Activated B cell treated with CpG ODN at 0.5 μM for 24 hours (primary cell): Measurements from ENCODE around the gene SAMD13. TPM values are rescaled to one million over a fixed set of nuclear protein-coding genes. Genes with fewer than 3 reads are reported as not detected.
A peak's percentile ranks its signal among the peaks of the same experiment; 100 is the strongest.

Experiments
- ATAC-seq: fragments of 200-7000 bp; cut with Tn5 transposase; one replicate; pipeline ENCODE4 v1.10.0; 2021; ENCODE audit warnings: low read depth, mild to moderate bottlenecking, moderate library complexity
- CTCF ChIA-PET: fragments of 350-600 bp; sonication (Branson Sonifier 250); formaldehyde crosslinking; loops from one replicate; lab custom pipeline; 2021; ENCODE audit warnings: antibody characterized with exemption; lab: Charles Lee
- POLR2A ChIA-PET: fragments of 350-600 bp; sonication (Branson Sonifier 250); formaldehyde crosslinking; loops from one replicate; lab custom pipeline; 2021; ENCODE audit warnings: antibody characterized with exemption; lab: Charles Lee
- DNase-seq: peaks from one replicate; pipeline ENCODE4 v3.0.0; 2022
- H3K27ac Mint-ChIP-seq: one replicate; pipeline ENCODE4 v1.8.0; 2020; ENCODE audit warnings: mixed read lengths
- H3K27me3 Mint-ChIP-seq: one replicate; pipeline ENCODE4 v1.8.0; 2021; ENCODE audit warnings: mixed read lengths
- H3K36me3 Mint-ChIP-seq: one replicate; pipeline ENCODE4 v1.8.0; 2021; ENCODE audit warnings: low read depth, mixed read lengths
- H3K4me1 Mint-ChIP-seq: one replicate; pipeline ENCODE4 v1.8.0; 2021; ENCODE audit warnings: mixed read lengths
- H3K4me3 Mint-ChIP-seq: one replicate; pipeline ENCODE4 v1.8.0; 2020; ENCODE audit warnings: mild to moderate bottlenecking, mixed read lengths
- H3K9me3 Mint-ChIP-seq: one replicate; pipeline ENCODE4 v1.8.0; 2020; ENCODE audit warnings: mixed read lengths
- intact Hi-C: fragments of 100-400 bp; cut with micrococcal nuclease; formaldehyde crosslinking; loops from one replicate; pipeline ENCODE4 v1.15.1; 2024
- total RNA-seq: library from RNA; stranded (reverse); gene quantifications from 2 replicates; pipeline ENCODE4 v1.2.3, GENCODE V29; 2022
- TF ChIP-seq, protein P1 (sequence below): fragments of 200-600 bp; IDR thresholded peaks from one replicate; pipeline ENCODE4 v1.8.0; 2022; ENCODE audit warnings: antibody characterized with exemption, mild to moderate bottlenecking

The SAMD13 gene
- total RNA-seq, 1 donor from 2014 or later: 0.18 TPM

DNA sequence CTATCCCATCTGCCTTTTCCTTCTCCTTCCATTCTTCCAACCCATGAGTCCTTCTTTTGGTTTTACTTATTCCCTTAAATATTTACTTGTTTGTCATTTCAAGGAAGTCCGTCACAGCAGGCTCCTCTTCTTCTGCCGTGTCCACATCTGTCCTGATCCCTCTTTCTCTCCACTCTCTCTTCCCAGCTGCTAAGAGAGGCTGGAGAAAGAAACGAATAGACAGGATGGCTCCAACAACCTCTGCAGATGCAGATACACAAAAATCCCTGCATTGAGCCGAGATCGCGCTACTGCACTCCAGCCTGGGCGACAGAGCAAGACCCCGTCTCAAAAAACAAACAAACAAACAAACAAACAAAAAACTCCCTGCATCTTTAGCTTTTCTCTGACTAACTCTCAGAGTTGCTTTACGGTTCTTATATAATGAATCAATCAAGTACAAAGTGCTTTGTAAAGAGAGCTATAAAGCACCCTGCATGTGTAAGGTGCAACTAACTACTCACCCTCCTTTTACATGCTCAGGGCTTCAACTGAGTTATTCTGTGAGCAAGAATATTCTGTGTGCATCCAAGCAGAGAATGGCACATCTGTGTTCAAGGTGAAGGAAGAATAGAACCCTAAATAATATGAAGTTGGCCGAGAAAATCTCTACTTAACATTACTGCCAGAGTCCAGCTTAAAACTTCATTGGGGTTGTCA lies 3.8 kb upstream of the SAMD13 start:
- H3K27ac Mint-ChIP-seq: no peak overlapping the region
- H3K36me3 Mint-ChIP-seq: peaks cover 2% of the 10 kb centered on the region
- intact Hi-C loops: loop anchor here (1.0 to 10.0 kb wide), 7 partner anchors 26 to 977 kb away; partner anchors contain the start of genes BCL10, PRKACB, RPF1 and SSX2IP
- ChIA-PET CTCF (no interaction called here), POLR2A (interaction anchor here (0.7 to 2.5 kb wide), 6 partner anchors 130 to 285 kb away, joined by 3 to 14 read pairs (median 4); partner anchors contain the start of gene PRKACB)
- H3K4me1 Mint-ChIP-seq: peaks cover 28% of the 10 kb centered on the region
- H3K9me3 Mint-ChIP-seq: peaks cover 5% of the 10 kb centered on the region
- ATAC-seq (no peak), DNase-seq (no peak)
- TF ChIP-seq, protein P1, sequence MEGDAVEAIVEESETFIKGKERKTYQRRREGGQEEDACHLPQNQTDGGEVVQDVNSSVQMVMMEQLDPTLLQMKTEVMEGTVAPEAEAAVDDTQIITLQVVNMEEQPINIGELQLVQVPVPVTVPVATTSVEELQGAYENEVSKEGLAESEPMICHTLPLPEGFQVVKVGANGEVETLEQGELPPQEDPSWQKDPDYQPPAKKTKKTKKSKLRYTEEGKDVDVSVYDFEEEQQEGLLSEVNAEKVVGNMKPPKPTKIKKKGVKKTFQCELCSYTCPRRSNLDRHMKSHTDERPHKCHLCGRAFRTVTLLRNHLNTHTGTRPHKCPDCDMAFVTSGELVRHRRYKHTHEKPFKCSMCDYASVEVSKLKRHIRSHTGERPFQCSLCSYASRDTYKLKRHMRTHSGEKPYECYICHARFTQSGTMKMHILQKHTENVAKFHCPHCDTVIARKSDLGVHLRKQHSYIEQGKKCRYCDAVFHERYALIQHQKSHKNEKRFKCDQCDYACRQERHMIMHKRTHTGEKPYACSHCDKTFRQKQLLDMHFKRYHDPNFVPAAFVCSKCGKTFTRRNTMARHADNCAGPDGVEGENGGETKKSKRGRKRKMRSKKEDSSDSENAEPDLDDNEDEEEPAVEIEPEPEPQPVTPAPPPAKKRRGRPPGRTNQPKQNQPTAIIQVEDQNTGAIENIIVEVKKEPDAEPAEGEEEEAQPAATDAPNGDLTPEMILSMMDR: no peak
- H3K27me3 Mint-ChIP-seq: peaks cover 8% of the 10 kb centered on the region
- peak overlapping the region; percentile 90 for H3K4me3 Mint-ChIP-seq

DNA sequence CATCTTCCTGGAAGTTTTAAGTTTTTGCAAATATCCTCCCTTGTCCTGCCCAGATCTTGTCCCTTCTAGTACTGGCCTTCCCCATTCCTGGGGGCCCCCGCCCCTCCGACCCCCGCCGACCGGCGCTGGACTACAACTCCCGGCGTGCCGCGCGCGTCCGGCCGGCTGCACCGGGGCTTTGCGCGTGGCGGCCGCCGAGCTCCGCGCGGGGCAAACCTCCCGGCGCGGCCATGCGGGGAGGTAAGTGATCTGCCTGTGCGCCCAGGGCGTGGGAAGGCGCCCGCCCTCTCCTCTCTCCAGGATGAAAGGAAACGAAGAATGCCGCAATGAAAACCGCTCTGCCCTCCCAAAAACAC lies 3.2 kb upstream of the SAMD13 start:
- ATAC-seq (peak; percentile 91), DNase-seq (peak; percentile 58)
- Mint-ChIP-seq H3K4me3 (peak overlapping the region; percentile 90), H3K27ac (peak overlapping the region; percentile 74), H3K36me3 (peaks cover 2% of the 10 kb centered on the region), H3K4me1 (peaks cover 34% of the 10 kb centered on the region), H3K9me3 (peaks cover 5% of the 10 kb centered on the region), H3K27me3 (peaks cover 8% of the 10 kb centered on the region)
- TF ChIP-seq, protein P1: no peak
- ChIA-PET CTCF (no interaction called here), POLR2A (interaction anchor here (0.7 to 2.5 kb wide), 6 partner anchors 130 to 285 kb away, joined by 3 to 14 read pairs (median 4); partner anchors contain the start of gene PRKACB)
- intact Hi-C loops: loop anchor here (1.0 to 10.0 kb wide), 7 partner anchors 27 to 976 kb away; partner anchors contain the start of genes BCL10, PRKACB, RPF1 and SSX2IP

GRCh38 chr1:84298684-84299535 lies 2.6 kb upstream of the SAMD13 start:
- peaks cover 2% of the 10 kb centered on the region for H3K36me3 Mint-ChIP-seq
- TF ChIP-seq, protein P1: no peak
- H3K4me1 Mint-ChIP-seq: peaks cover 36% of the 10 kb centered on the region
- peaks cover 5% of the 10 kb centered on the region for H3K9me3 Mint-ChIP-seq
- H3K27ac Mint-ChIP-seq: peak overlapping the region; percentile 74
- DNase-seq (no peak), ATAC-seq (peak; percentile 49)
- H3K4me3 Mint-ChIP-seq: peak overlapping the region; percentile 90
- POLR2A ChIA-PET: interaction anchor here (0.7 to 2.5 kb wide), 6 partner anchors 139 to 284 kb away, joined by 3 to 14 read pairs (median 4); partner anchors contain the start of gene PRKACB
- intact Hi-C loops: loop anchor here (1.0 to 10.0 kb wide), 7 partner anchors 28 to 976 kb away; partner anchors contain the start of genes BCL10, PRKACB, RPF1 and SSX2IP
- CTCF ChIA-PET: no interaction called here
- peaks cover 8% of the 10 kb centered on the region for H3K27me3 Mint-ChIP-seq

DNA sequence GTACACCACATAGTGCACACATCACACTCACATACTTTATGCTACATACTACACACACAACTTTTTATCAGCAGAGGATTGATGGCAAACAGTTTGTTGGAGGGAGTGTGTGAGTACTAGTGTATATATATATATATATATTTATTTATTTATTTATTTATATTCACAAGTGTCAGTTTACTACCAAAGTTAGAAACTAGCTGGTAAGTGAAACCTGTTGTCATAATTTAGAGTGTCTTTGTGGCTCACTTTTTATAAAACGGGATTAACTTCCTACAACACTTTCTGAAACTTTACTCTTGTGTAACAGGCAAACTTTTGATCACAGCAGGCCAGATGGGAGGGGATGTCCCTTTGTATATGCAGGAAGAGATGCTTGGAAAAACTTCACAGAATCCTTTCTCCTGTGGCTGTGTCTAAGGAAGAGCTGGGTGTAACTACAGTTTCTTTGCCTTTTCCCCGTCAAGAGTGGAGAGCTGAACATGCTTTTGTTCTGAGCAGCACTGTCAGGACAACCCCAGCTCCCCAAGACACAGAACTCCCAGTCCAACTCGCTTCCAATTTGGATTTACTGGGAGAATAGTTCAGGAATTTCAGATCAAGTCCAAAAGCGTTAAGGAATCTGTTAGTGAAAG lies 1.9 kb upstream of the SAMD13 start:
- Mint-ChIP-seq H3K27ac (no peak overlapping the region), H3K9me3 (peaks cover 5% of the 10 kb centered on the region), H3K4me3 (peak overlapping the region; percentile 90), H3K4me1 (peaks cover 36% of the 10 kb centered on the region), H3K36me3 (peaks cover 2% of the 10 kb centered on the region), H3K27me3 (peaks cover 8% of the 10 kb centered on the region)
- intact Hi-C loops: loop anchor here (2.0 to 10.0 kb wide), 8 partner anchors 88 to 975 kb away; partner anchors contain the start of genes BCL10, CTBS and SSX2IP
- POLR2A ChIA-PET: interaction anchor here (0.7 kb wide), 1 partner anchor 155 kb away, joined by 3 read pairs; no protein-coding TSS in a partner anchor
- no peak for ATAC-seq
- TF ChIP-seq, protein P1: no peak
- no peak for DNase-seq
- CTCF ChIA-PET: no interaction called here
